Colonic mucosa (tissue), 4 donors: ENCODE measurements around the gene CPM. TPM values are rescaled to one million over a fixed set of nuclear protein-coding genes. Genes with fewer than 3 reads are reported as not detected.

Experiments used
- DNase-seq: peaks from one replicate; pipeline ENCODE4 v3.0.0-alpha.2; 2020
- H3K27ac ChIP-seq: fragments of 200-600 bp; one replicate; pipeline ENCODE4 v1.8.0; 2021
- H3K27me3 ChIP-seq: fragments of 200-600 bp; one replicate; pipeline ENCODE4 v1.8.0; 2021
- H3K36me3 ChIP-seq: fragments of 200-600 bp; one replicate; pipeline ENCODE4 v1.8.0; 2021
- H3K4me1 ChIP-seq: fragments of 200-600 bp; one replicate; pipeline ENCODE4 v1.8.0; 2021; ENCODE audit warnings: mild to moderate bottlenecking
- H3K4me3 ChIP-seq: fragments of 200-600 bp; one replicate; pipeline ENCODE4 v1.8.0; 2021
- H3K9ac ChIP-seq, 2 donors: one replicate each; pipeline ENCODE4 v1.7.0; 2013; ENCODE audit warnings: control low read depth in 2 of 2, low read depth in 2 of 2, low read length in 2 of 2
- H3K9me3 ChIP-seq: fragments of 200-600 bp; one replicate; pipeline ENCODE4 v1.8.0; 2021
- intact Hi-C: fragments of 100-400 bp; cut with DNase I; formaldehyde crosslinking; loops from one replicate; pipeline ENCODE4 v1.14.1; 2022
- total RNA-seq, 2 donors: library from RNA; stranded (reverse); fragmentation: NEBNext Ultra II Directional in 1 of 2; extraction: Animal tissue kit (Norgen Biotek cat#: 25700) in 1 of 2; gene quantifications; one replicate each; pipeline ENCODE4 v1.2.1, GENCODE V29; 2021
- TF ChIP-seq, protein P1 (sequence below): fragments of 200-600 bp; IDR thresholded peaks from one replicate; pipeline ENCODE4 v1.8.0; 2022; ENCODE audit warnings: antibody characterized with exemption, mild to moderate bottlenecking
- donor health status: healthy.
- donor health status: DM: no; HTN: no; CAD: no.
- donor health status: DM: no; HTN: no; CAD: no.

Gene CPM
- total RNA-seq, 2 donors from 2014 or later = 30.0 to 40.3 TPM

DNA sequence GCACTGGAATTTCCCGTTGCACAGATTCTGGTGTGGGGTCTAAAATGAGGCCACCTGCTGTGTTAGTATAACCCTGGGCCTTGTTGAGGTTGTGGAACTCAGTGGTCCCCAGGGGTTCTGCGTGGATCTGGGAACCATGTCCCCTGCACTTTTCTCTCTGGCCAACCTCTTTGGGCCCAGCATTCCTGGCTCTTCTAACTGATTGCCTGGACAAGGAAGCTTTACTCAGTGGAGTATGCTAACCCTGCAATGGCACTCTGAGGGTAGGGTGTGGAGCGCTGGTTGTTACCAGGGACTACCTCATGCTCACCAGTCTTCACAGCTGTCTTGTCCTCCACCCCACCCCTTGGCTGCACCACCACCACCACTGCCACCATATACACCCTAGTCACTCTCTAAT, 39.2 kb downstream of the CPM start:
- Histone ChIP-seq H3K27ac (no peak overlapping the region), H3K36me3 (no peaks in the 10 kb centered on the region), H3K27me3 (no peaks in the 10 kb centered on the region), H3K4me1 (no peaks in the 10 kb centered on the region), H3K4me3 (no peak overlapping the region), H3K9ac (no peak overlapping the region), H3K9me3 (no peaks in the 10 kb centered on the region)
- intact Hi-C loops = loop anchor here (10.0 kb wide), 1 partner anchor 181 kb away; no protein-coding TSS in a partner anchor
- TF ChIP-seq, protein P1, sequence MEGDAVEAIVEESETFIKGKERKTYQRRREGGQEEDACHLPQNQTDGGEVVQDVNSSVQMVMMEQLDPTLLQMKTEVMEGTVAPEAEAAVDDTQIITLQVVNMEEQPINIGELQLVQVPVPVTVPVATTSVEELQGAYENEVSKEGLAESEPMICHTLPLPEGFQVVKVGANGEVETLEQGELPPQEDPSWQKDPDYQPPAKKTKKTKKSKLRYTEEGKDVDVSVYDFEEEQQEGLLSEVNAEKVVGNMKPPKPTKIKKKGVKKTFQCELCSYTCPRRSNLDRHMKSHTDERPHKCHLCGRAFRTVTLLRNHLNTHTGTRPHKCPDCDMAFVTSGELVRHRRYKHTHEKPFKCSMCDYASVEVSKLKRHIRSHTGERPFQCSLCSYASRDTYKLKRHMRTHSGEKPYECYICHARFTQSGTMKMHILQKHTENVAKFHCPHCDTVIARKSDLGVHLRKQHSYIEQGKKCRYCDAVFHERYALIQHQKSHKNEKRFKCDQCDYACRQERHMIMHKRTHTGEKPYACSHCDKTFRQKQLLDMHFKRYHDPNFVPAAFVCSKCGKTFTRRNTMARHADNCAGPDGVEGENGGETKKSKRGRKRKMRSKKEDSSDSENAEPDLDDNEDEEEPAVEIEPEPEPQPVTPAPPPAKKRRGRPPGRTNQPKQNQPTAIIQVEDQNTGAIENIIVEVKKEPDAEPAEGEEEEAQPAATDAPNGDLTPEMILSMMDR = no peak
- DNase-seq = no peak

DNA sequence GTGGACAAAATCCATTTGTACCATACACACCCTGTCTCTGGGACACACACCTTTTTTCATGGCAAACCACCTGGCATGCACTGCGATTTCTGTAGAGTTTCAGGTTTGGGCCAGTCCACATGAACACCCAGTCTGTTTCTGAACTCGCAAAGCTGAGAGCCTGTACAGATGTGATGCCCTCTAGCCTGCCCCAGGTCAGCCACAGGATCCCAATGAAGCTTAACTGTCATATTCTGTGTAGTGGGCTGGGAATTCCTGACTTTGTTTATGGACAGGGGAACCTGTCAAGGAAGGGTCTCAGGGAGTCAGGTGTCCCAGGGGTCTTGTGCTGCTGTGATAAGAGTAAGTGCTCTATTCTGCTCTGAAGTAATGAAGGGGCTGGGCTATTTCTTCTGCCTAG, 39.8 kb downstream of the CPM start:
- Histone ChIP-seq H3K36me3 (no peaks in the 10 kb centered on the region), H3K9me3 (no peaks in the 10 kb centered on the region), H3K9ac (no peak overlapping the region), H3K27ac (no peak overlapping the region), H3K27me3 (no peaks in the 10 kb centered on the region), H3K4me1 (no peaks in the 10 kb centered on the region), H3K4me3 (no peak overlapping the region)
- no peak for DNase-seq
- TF ChIP-seq, protein P1 = no peak
- intact Hi-C loops = loop anchor here (10.0 kb wide), 1 partner anchor 182 kb away; no protein-coding TSS in a partner anchor

DNA sequence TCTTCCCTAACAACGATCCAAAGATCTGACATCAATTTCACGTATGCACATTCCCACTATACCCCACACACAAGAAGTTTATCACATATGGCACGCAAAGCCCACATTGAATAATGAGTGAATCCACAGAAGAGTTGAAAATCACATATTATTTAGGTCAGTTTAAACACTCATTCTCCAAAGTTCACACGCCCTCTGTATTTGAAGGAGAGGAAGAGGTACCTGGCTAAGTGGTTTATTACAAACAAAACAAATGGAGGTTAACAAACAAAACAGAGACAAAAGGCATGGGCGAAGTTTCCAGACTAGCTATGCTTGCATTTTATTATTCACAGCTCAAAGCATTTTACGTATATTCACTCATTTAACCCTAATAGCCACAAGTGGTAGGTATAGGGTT, 41.8 kb downstream of the CPM start:
- no peak overlapping the region for H3K27ac ChIP-seq
- H3K9me3 ChIP-seq = no peaks in the 10 kb centered on the region

DNA sequence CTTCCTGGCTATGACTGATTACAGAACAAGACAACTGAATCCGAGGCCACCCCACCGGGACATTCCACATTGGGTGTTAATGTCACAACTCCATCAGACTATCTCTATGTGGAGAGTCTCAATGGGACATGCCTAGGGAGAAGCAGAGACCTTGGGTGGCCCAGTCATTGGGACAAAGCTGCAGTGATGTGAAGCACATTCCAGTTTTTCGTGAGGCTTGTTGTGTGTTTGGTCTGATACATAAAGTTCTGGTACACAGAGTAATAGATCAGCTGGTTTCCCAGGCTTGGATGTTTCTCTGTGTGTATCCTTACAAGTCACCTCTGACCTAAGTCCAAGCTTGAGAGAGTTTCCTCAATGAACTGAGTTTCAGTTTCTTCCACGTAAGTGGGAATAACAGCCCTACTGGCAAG, 42.3 kb downstream of the CPM start:
- intact Hi-C loops = loop anchor here (10.0 kb wide), 1 partner anchor 184 kb away; no protein-coding TSS in a partner anchor
- no peak overlapping the region for H3K27ac ChIP-seq
- no peak overlapping the region for H3K4me3 ChIP-seq

More for the DNA sequence above, 41.8 kb downstream of the CPM start:
- Histone ChIP-seq H3K4me3 (no peak overlapping the region), H3K9ac (no peak overlapping the region), H3K36me3 (no peaks in the 10 kb centered on the region), H3K27me3 (no peaks in the 10 kb centered on the region), H3K4me1 (no peaks in the 10 kb centered on the region)
- DNase-seq = no peak
- TF ChIP-seq, protein P1 = no peak
- intact Hi-C loops = loop anchor here (10.0 kb wide), 1 partner anchor 184 kb away; no protein-coding TSS in a partner anchor

DNA sequence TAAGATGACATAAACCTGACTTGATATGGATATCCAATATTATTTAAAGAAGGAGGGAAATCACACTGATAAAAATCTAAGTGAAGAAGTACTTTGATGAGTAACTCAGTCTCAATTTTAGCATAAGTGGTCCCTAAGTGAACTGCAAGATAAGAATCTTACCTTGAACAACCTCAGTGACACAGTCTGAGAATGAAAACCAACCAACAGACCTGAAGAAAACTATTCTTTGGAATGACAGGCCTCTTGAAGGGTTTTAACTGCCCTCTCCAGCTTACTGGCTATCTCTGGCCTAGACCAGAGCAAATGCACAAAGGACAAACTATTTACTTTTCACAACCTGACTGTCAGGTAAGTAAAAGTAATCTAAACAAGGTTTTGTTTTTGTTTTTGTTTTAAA, 44.7 kb downstream of the CPM start:
- no peak for DNase-seq
- H3K9ac ChIP-seq = no peak overlapping the region
- no peak overlapping the region for H3K27ac ChIP-seq
- no peak overlapping the region for H3K4me3 ChIP-seq
- TF ChIP-seq, protein P1 = no peak
- no peaks in the 10 kb centered on the region for H3K9me3 ChIP-seq
- intact Hi-C loops = no loop called here
- H3K4me1 ChIP-seq = no peaks in the 10 kb centered on the region
- no peaks in the 10 kb centered on the region for H3K36me3 ChIP-seq
- H3K27me3 ChIP-seq = no peaks in the 10 kb centered on the region

More for the DNA sequence above, 42.3 kb downstream of the CPM start:
- Histone ChIP-seq H3K9me3 (no peaks in the 10 kb centered on the region), H3K4me1 (no peaks in the 10 kb centered on the region), H3K27me3 (no peaks in the 10 kb centered on the region), H3K36me3 (no peaks in the 10 kb centered on the region), H3K9ac (no peak overlapping the region)
- DNase-seq = no peak
- TF ChIP-seq, protein P1 = no peak
